ENCODE data around the gene KLHDC4.

KLHDC4 gene

GRCh38 chr16:87697792-87698191 lies 68.0 kb downstream of the KLHDC4 start:
- TF ChIP-seq POLR2A (IDR thresholded peaks at IDR 0.05; ENCODE audit: low read depth, low read length) = no peak
- no peak for FAIRE-seq
- DNase-seq (ENCODE audit: insufficient read length, low spot score) = no peak

GRCh38 chr16:87697256-87697655 lies 68.5 kb downstream of the KLHDC4 start:
- no peak for TF ChIP-seq POLR2A (IDR thresholded peaks at IDR 0.05; ENCODE audit: low read depth, low read length)
- FAIRE-seq (no peak), DNase-seq (ENCODE audit: insufficient read length, low spot score) (no peak)

- DNase-seq (ENCODE audit: insufficient read length, low spot score) = no peak
- no peak for TF ChIP-seq POLR2A (IDR thresholded peaks at IDR 0.05; ENCODE audit: low read depth, low read length)
- no peak for FAIRE-seq
Measured at GRCh38 chr16:87696726-87697125, 69.1 kb downstream of the KLHDC4 start.

GRCh38 chr16:87695534-87695933 lies 70.3 kb downstream of the KLHDC4 start:
- no peak for TF ChIP-seq POLR2A (IDR thresholded peaks at IDR 0.05; ENCODE audit: low read depth, low read length)
- no peak for DNase-seq (ENCODE audit: insufficient read length, low spot score)
- FAIRE-seq = no peak

GRCh38 chr16:87694441-87695125 lies 71.2 kb downstream of the KLHDC4 start:
- no peak for TF ChIP-seq POLR2A (IDR thresholded peaks at IDR 0.05; ENCODE audit: low read depth, low read length)
- no peak for DNase-seq (ENCODE audit: insufficient read length, low spot score)
- no peak for FAIRE-seq

GRCh38 chr16:87693827-87694226 lies 72.0 kb downstream of the KLHDC4 start:
- no peak for TF ChIP-seq POLR2A (IDR thresholded peaks at IDR 0.05; ENCODE audit: low read depth, low read length)
- no peak for FAIRE-seq
- no peak for DNase-seq (ENCODE audit: insufficient read length, low spot score)

GRCh38 chr16:87692756-87693155 lies 73.0 kb downstream of the KLHDC4 start:
- no peak for TF ChIP-seq POLR2A (IDR thresholded peaks at IDR 0.05; ENCODE audit: low read depth, low read length)
- DNase-seq (ENCODE audit: insufficient read length, low spot score) (no peak), FAIRE-seq (no peak)

- FAIRE-seq (no peak), DNase-seq (ENCODE audit: insufficient read length, low spot score) (no peak)
- no peak for TF ChIP-seq POLR2A (IDR thresholded peaks at IDR 0.05; ENCODE audit: low read depth, low read length)
Measured at GRCh38 chr16:87692176-87692575, 73.6 kb downstream of the KLHDC4 start.

GRCh38 chr16:87691686-87692079 lies 74.1 kb downstream of the KLHDC4 start:
- FAIRE-seq = no peak
- DNase-seq (ENCODE audit: insufficient read length, low spot score) = no peak
- no peak for TF ChIP-seq POLR2A (IDR thresholded peaks at IDR 0.05; ENCODE audit: low read depth, low read length)

- no peak for DNase-seq (ENCODE audit: insufficient read length, low spot score)
- no peak for FAIRE-seq
- no peak for TF ChIP-seq POLR2A (IDR thresholded peaks at IDR 0.05; ENCODE audit: low read depth, low read length)
Measured at GRCh38 chr16:87690911-87691685, 74.7 kb downstream of the KLHDC4 start.

GRCh38 chr16:87689956-87690465 lies 75.8 kb downstream of the KLHDC4 start:
- TF ChIP-seq POLR2A (IDR thresholded peaks at IDR 0.05; ENCODE audit: low read depth, low read length) = no peak
- DNase-seq (ENCODE audit: insufficient read length, low spot score) = no peak
- FAIRE-seq = no peak

- FAIRE-seq = no peak
- TF ChIP-seq POLR2A (IDR thresholded peaks at IDR 0.05; ENCODE audit: low read depth, low read length) = no peak
- DNase-seq (ENCODE audit: insufficient read length, low spot score) = no peak
Measured at GRCh38 chr16:87688876-87689815, 76.6 kb downstream of the KLHDC4 start.

- DNase-seq (ENCODE audit: insufficient read length, low spot score) (no peak), FAIRE-seq (no peak)
- no peak for TF ChIP-seq POLR2A (IDR thresholded peaks at IDR 0.05; ENCODE audit: low read depth, low read length)
Measured at GRCh38 chr16:87687998-87688529, 77.7 kb downstream of the KLHDC4 start.
